ENCODE measurements around the gene CELF6. TPM values are rescaled to one million over a fixed set of nuclear protein-coding genes. Genes with fewer than 3 reads are reported as not detected.

CELF6 gene
- total RNA-seq: under 1 TPM in 1 of 2 experiments, not detected in 1; 0.22 TPM

DNA sequence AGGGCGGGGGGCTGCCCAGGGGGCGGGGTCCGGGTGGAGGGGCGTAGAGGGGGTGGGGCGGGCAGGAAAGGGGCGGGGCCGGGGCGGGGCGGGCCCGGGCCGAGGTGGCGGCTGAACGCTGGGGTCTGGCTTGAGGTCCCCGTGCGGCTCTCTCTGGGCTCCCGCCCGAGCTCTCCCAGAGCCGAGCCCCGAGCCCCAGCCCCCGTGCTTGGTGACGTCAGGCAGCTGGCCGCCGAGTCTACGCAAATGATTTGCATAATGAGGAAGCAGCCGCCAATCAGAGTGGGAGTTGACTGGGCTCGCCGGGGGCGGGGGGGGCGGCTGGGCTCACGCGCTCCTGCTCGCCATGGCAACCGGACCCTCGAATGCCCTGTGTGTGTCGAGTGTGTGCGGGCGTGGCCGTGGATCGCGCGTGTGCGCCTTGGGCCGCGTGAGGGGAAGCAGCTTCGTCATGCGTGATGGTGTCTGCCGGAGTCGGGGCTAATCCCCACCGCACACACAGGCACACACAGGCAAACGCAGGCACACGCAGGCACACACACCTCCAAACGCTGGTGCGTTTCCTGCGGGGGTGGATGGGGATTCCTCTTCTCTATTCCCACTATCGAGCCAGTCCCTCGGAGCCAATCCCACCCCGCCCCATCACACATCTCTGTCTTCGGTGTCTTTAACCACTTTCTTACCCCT lies at the start of gene CELF6:
CELF6 (minus strand) TSS at position 173 of the 687 bp plus-strand sequence. CDS start 283 bp downstream, outside the sequence.
- intact Hi-C loops (cut with micrococcal nuclease): loop anchor here (5.0 to 10.0 kb wide), 2 partner anchors 152 to 355 kb away; partner anchors contain the start of gene ARIH1
- peaks cover 19% of the 10 kb centered on the region for H3K4me1 Mint-ChIP-seq (ENCODE audit: low read depth)
- CTCF ChIA-PET: interaction anchor here (0.6 kb wide), 1 partner anchor 762 kb away, joined by 3 read pairs; no protein-coding TSS in a partner anchor

GRCh38 chr15:72368899-72369298 lies 48.9 kb upstream of the CELF6 start:
- H3K9me3 Mint-ChIP-seq: no peaks in the 10 kb centered on the region
- CTCF ChIA-PET: interaction anchor here (0.6 to 1.6 kb wide), 2 partner anchors 13 to 60 kb away, joined by 3 read pairs; no protein-coding TSS in a partner anchor
- DNase-seq: no peak
- intact Hi-C loops (cut with micrococcal nuclease): no loop called here
- no peaks in the 10 kb centered on the region for H3K27me3 Mint-ChIP-seq (ENCODE audit: low read depth)
- H3K27ac Mint-ChIP-seq: no peak overlapping the region
- peaks cover 50% of the 10 kb centered on the region for H3K4me1 Mint-ChIP-seq (ENCODE audit: low read depth)
- no peak overlapping the region for H3K4me3 Mint-ChIP-seq
- peaks cover 27% of the 10 kb centered on the region for H3K36me3 Mint-ChIP-seq (ENCODE audit: low read depth)

More for the DNA sequence above, at the start of gene CELF6:
- H3K27ac Mint-ChIP-seq: no peak within 1 kb of the TSS
- peak within 1 kb of the TSS; percentile 78 for H3K4me3 Mint-ChIP-seq
- H3K36me3 Mint-ChIP-seq (ENCODE audit: low read depth): peaks cover 11% of the 10 kb centered on the region
- peaks cover 7% of the 10 kb centered on the region for H3K9me3 Mint-ChIP-seq
- DNase-seq: peak; percentile 75
- H3K27me3 Mint-ChIP-seq (ENCODE audit: low read depth): peaks cover 8% of the 10 kb centered on the region

DNA sequence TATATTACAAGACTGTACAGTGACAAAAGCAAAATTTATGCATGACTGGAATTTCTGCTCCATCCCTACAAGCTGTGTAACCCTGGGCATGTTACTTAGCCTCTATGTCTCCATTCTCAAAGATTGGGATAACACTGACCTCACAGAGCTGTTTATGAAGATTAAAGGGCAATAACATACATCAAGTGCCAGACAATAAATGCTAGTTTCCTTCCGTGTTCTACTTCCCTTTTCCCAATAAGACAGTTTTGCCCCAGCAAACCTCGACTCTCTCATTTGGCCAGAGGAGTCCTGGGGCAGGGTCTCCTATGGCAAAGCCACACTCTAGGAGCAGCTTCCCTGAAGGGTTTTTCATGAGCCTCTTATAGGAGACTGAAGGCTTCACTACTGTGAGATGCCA lies 48.4 kb upstream of the CELF6 start:
- intact Hi-C loops (cut with micrococcal nuclease): no loop called here
- Mint-ChIP-seq H3K4me3 (no peak overlapping the region), H3K4me1 (ENCODE audit: low read depth) (peaks cover 46% of the 10 kb centered on the region), H3K9me3 (no peaks in the 10 kb centered on the region), H3K27me3 (ENCODE audit: low read depth) (no peaks in the 10 kb centered on the region), H3K36me3 (ENCODE audit: low read depth) (peaks cover 27% of the 10 kb centered on the region), H3K27ac (no peak overlapping the region)
- no peak for DNase-seq
- CTCF ChIA-PET: interaction anchor here (0.5 to 1.6 kb wide), 3 partner anchors 14 to 231 kb away, joined by 3 to 5 read pairs (median 3); no protein-coding TSS in a partner anchor

GRCh38 chr15:72365844-72366243 lies 45.9 kb upstream of the CELF6 start:
- H3K27ac Mint-ChIP-seq: no peak overlapping the region
- no peaks in the 10 kb centered on the region for H3K9me3 Mint-ChIP-seq
- H3K36me3 Mint-ChIP-seq (ENCODE audit: low read depth): peaks cover 22% of the 10 kb centered on the region
- CTCF ChIA-PET: interaction anchor here (0.6 kb wide), 1 partner anchor 53 kb away, joined by 3 read pairs; no protein-coding TSS in a partner anchor
- no peaks in the 10 kb centered on the region for H3K27me3 Mint-ChIP-seq (ENCODE audit: low read depth)
- peak; percentile 7 for DNase-seq
- peaks cover 33% of the 10 kb centered on the region for H3K4me1 Mint-ChIP-seq (ENCODE audit: low read depth)
- intact Hi-C loops (cut with micrococcal nuclease): no loop called here
- H3K4me3 Mint-ChIP-seq: no peak overlapping the region

- H3K4me3 Mint-ChIP-seq: no peak overlapping the region
- CTCF ChIA-PET: no interaction called here
Measured at GRCh38 chr15:72361176-72361575, 41.2 kb upstream of the CELF6 start.

DNA sequence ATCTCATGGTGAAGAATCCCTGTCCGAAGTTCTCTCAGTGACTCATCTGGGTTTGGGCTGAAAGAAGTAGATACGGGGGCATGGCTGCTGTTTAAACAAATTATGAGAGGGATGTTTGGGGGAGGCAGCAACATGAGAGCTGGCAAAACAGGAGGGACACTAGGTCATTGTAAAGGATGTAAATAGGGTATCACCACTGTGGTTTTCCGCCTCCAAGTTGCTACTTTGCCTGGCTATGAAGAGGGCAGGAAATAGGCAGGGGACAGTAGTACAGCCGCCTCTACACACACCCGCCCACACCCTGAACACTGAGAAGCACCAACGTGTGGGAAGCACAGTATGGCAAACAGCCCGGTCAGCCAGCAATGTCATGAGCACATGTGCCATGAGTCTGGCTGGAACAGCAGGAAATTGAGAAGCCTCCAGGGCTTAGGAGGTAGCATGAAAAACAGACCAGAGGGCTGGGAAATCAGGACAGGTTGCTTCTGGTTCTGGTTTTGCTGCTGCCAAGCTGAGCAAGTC lies 38.8 kb upstream of the CELF6 start:
- intact Hi-C loops (cut with micrococcal nuclease): no loop called here
- no peak for DNase-seq
- CTCF ChIA-PET: no interaction called here
- Mint-ChIP-seq H3K36me3 (ENCODE audit: low read depth) (peaks cover 1% of the 10 kb centered on the region), H3K4me1 (ENCODE audit: low read depth) (no peaks in the 10 kb centered on the region), H3K27ac (no peak overlapping the region), H3K4me3 (no peak overlapping the region), H3K27me3 (ENCODE audit: low read depth) (no peaks in the 10 kb centered on the region), H3K9me3 (no peaks in the 10 kb centered on the region)

More at GRCh38 chr15:72361176-72361575, 41.2 kb upstream of the CELF6 start:
- peaks cover 6% of the 10 kb centered on the region for H3K4me1 Mint-ChIP-seq (ENCODE audit: low read depth)
- H3K9me3 Mint-ChIP-seq: no peaks in the 10 kb centered on the region
- H3K27me3 Mint-ChIP-seq (ENCODE audit: low read depth): no peaks in the 10 kb centered on the region
- H3K36me3 Mint-ChIP-seq (ENCODE audit: low read depth): peaks cover 4% of the 10 kb centered on the region
- DNase-seq: no peak
- no peak overlapping the region for H3K27ac Mint-ChIP-seq
- intact Hi-C loops (cut with micrococcal nuclease): no loop called here

GRCh38 chr15:72358121-72358520 lies 38.2 kb upstream of the CELF6 start:
- Mint-ChIP-seq H3K4me3 (no peak overlapping the region), H3K27me3 (ENCODE audit: low read depth) (no peaks in the 10 kb centered on the region)

GRCh38 chr15:72354496-72354895 lies 34.5 kb upstream of the CELF6 start:
- H3K9me3 Mint-ChIP-seq: no peaks in the 10 kb centered on the region
- no peak overlapping the region for H3K4me3 Mint-ChIP-seq
- no peaks in the 10 kb centered on the region for H3K27me3 Mint-ChIP-seq (ENCODE audit: low read depth)
- H3K36me3 Mint-ChIP-seq (ENCODE audit: low read depth): peaks cover 3% of the 10 kb centered on the region
- H3K4me1 Mint-ChIP-seq (ENCODE audit: low read depth): no peaks in the 10 kb centered on the region
- DNase-seq: no peak
- no peak overlapping the region for H3K27ac Mint-ChIP-seq
- intact Hi-C loops (cut with micrococcal nuclease): no loop called here
- CTCF ChIA-PET: no interaction called here

More at GRCh38 chr15:72358121-72358520, 38.2 kb upstream of the CELF6 start:
- CTCF ChIA-PET: no interaction called here
- H3K4me1 Mint-ChIP-seq (ENCODE audit: low read depth): no peaks in the 10 kb centered on the region
- no peak overlapping the region for H3K27ac Mint-ChIP-seq
- intact Hi-C loops (cut with micrococcal nuclease): no loop called here
- no peaks in the 10 kb centered on the region for H3K9me3 Mint-ChIP-seq
- no peak for DNase-seq
- peaks cover 1% of the 10 kb centered on the region for H3K36me3 Mint-ChIP-seq (ENCODE audit: low read depth)

DNA sequence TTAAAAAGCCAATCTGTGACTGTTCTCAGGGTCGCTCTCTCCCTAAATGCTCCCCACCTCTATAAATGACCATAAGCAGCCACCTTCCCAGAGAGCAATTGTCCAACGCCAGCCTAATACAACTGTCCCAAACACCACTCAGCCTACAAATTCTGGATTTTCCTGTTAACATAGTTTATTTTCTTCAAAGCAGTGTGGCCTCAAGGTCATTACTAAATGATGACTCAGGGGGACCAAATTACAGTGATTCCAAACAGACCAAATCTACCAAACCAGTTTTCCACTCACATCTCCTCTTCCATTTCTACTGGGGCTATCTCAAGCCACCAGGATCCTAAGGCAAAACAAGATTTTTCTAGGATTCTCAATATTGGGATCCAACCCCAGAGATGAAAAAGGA lies 33.3 kb upstream of the CELF6 start:
- Mint-ChIP-seq H3K9me3 (no peaks in the 10 kb centered on the region), H3K27ac (no peak overlapping the region), H3K4me3 (no peak overlapping the region), H3K27me3 (ENCODE audit: low read depth) (no peaks in the 10 kb centered on the region), H3K4me1 (ENCODE audit: low read depth) (no peaks in the 10 kb centered on the region), H3K36me3 (ENCODE audit: low read depth) (peaks cover 13% of the 10 kb centered on the region)
- no peak for DNase-seq
- intact Hi-C loops (cut with micrococcal nuclease): no loop called here
- CTCF ChIA-PET: no interaction called here

DNA sequence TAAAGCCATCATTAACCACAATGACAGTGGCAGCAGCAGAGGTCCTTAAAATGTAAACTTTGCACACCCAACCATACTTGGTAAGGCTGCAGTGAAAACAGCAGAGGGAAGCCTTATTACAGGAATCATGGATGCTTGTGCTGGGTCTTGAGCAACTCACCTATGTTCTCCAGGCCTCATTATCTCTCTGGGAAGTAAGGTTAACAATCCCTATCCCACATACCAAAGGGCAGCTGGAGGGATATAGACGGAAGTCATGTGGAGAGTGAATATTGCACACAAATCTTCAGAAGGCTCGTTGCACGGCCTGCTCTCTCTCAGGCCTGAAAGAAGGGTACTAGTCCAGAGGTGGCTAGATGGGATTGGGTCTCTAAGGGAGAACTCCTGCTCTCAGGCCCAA lies 25.8 kb upstream of the CELF6 start:
- H3K27me3 Mint-ChIP-seq (ENCODE audit: low read depth): no peaks in the 10 kb centered on the region
- H3K27ac Mint-ChIP-seq: no peak overlapping the region
- H3K9me3 Mint-ChIP-seq: no peaks in the 10 kb centered on the region
- CTCF ChIA-PET: interaction anchor here (0.8 kb wide), 1 partner anchor 33 kb away, joined by 3 read pairs; no protein-coding TSS in a partner anchor
- peaks cover 22% of the 10 kb centered on the region for H3K36me3 Mint-ChIP-seq (ENCODE audit: low read depth)
- intact Hi-C loops (cut with micrococcal nuclease): no loop called here
- no peak for DNase-seq
- H3K4me3 Mint-ChIP-seq: no peak overlapping the region
- no peaks in the 10 kb centered on the region for H3K4me1 Mint-ChIP-seq (ENCODE audit: low read depth)

- Mint-ChIP-seq H3K36me3 (ENCODE audit: low read depth) (peaks cover 19% of the 10 kb centered on the region), H3K27me3 (ENCODE audit: low read depth) (no peaks in the 10 kb centered on the region), H3K27ac (no peak overlapping the region), H3K4me3 (no peak overlapping the region), H3K9me3 (no peaks in the 10 kb centered on the region), H3K4me1 (ENCODE audit: low read depth) (no peaks in the 10 kb centered on the region)
- intact Hi-C loops (cut with micrococcal nuclease): no loop called here
- CTCF ChIA-PET: no interaction called here
- DNase-seq: no peak
Measured at GRCh38 chr15:72345280-72345679, 25.3 kb upstream of the CELF6 start.

- Mint-ChIP-seq H3K4me1 (ENCODE audit: low read depth) (no peaks in the 10 kb centered on the region), H3K27ac (no peak overlapping the region), H3K4me3 (no peak overlapping the region), H3K36me3 (ENCODE audit: low read depth) (peaks cover 19% of the 10 kb centered on the region), H3K27me3 (ENCODE audit: low read depth) (no peaks in the 10 kb centered on the region), H3K9me3 (no peaks in the 10 kb centered on the region)
- no peak for DNase-seq
- CTCF ChIA-PET: no interaction called here
- intact Hi-C loops (cut with micrococcal nuclease): no loop called here
Measured at GRCh38 chr15:72344602-72345001, 24.6 kb upstream of the CELF6 start.

DNA sequence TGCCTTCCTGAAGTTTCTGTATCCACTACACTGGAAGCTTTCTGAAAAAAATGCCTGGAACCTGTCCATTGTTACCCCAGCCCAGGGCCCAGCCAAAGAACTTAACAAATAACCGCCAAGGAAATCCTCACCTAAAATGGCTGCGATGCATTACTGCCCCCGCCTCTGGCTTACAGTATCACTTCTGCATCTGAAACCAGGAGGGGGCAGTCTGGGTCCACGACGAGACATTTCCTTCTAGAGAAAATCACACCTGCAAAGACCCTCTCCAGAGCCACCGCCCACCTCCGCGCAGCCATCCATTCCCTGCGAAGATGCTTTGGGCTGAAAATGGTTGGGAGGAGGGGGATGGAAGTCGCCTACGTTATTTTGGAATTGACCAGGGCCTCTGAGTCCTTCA lies 22.4 kb upstream of the CELF6 start:
- Mint-ChIP-seq H3K9me3 (no peaks in the 10 kb centered on the region), H3K4me1 (ENCODE audit: low read depth) (no peaks in the 10 kb centered on the region), H3K27me3 (ENCODE audit: low read depth) (no peaks in the 10 kb centered on the region), H3K27ac (no peak overlapping the region), H3K4me3 (no peak overlapping the region), H3K36me3 (ENCODE audit: low read depth) (peaks cover 13% of the 10 kb centered on the region)
- CTCF ChIA-PET: no interaction called here
- DNase-seq: peak; percentile 51
- intact Hi-C loops (cut with micrococcal nuclease): no loop called here
